Measurements from ENCODE around the gene GABRB1. TPM values are rescaled to one million over a fixed set of nuclear protein-coding genes. Genes with fewer than 3 reads are reported as not detected.

GABRB1 gene
- polyA plus RNA-seq, 2 of the 4 experiments (the other 2 are of a cell fraction): not detected

DNA sequence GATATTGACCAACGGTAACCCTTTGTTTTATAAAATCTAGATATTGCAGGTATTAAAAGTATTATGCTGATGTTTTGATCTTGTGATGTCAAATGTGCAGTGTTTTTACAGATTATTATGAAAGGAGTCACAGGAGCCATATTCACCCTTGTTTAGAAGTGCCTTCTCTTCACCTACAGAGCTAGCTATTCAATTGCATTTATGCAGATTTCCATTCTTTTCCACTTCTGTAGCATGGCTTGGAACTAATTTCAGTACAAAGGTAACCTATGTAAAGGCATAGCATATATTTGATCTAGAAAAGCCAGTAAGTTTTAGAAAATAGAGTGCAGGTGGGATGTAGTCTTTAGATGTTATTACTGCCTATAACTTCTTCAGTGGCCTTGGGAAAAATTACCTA lies 176.2 kb downstream of the GABRB1 start:
- ChIA-PET POLR2A (no interaction called here), CTCF (no interaction called here)
- Histone ChIP-seq H3K4me1 (no peaks in the 10 kb centered on the region), H3K4me3 (no peak overlapping the region), H3K9me3 (no peaks in the 10 kb centered on the region), H3K4me2 (no peak overlapping the region), H3K27ac (no peak overlapping the region)
- WGBS (ENCODE audit: missing lambda C conversion rate): 32% methylated on average over 1 of the region's 1 CpG
- TF ChIP-seq RARB (CRISPR knock-in tag; IDR thresholded peaks at IDR 0.05) (no peak), CEBPB (IDR thresholded peaks at IDR 0.05) (no peak), HEYL (CRISPR knock-in tag; IDR thresholded peaks at IDR 0.05) (no peak), JUN (IDR thresholded peaks at IDR 0.05) (no peak), RAD21 (conservative IDR thresholded peaks at IDR 0.05 in 1 of 2, IDR thresholded peaks at IDR 0.05 in 1 of 2) (no peak), TP53 (CRISPR knock-in tag; IDR thresholded peaks at IDR 0.05) (no peak), POLR2AphosphoS2 (conservative IDR thresholded peaks at IDR 0.05; ENCODE audit: low read length) (no peak), GATA3 (IDR thresholded peaks at IDR 0.05; ENCODE audit: borderline replicate concordance) (no peak), FOSL2 (IDR thresholded peaks at IDR 0.05) (no peak), FOSL2 (CRISPR knock-in tag; IDR thresholded peaks at IDR 0.05) (no peak), NPAS2 (CRISPR knock-in tag; IDR thresholded peaks at IDR 0.05; ENCODE audit: borderline replicate concordance) (no peak), CHD2 (IDR thresholded peaks at IDR 0.05; ENCODE audit: low read length, partially characterized antibody) (no peak), ZSCAN20 (CRISPR knock-in tag; IDR thresholded peaks at IDR 0.05) (no peak)
- TF ChIP-seq, protein P1, sequence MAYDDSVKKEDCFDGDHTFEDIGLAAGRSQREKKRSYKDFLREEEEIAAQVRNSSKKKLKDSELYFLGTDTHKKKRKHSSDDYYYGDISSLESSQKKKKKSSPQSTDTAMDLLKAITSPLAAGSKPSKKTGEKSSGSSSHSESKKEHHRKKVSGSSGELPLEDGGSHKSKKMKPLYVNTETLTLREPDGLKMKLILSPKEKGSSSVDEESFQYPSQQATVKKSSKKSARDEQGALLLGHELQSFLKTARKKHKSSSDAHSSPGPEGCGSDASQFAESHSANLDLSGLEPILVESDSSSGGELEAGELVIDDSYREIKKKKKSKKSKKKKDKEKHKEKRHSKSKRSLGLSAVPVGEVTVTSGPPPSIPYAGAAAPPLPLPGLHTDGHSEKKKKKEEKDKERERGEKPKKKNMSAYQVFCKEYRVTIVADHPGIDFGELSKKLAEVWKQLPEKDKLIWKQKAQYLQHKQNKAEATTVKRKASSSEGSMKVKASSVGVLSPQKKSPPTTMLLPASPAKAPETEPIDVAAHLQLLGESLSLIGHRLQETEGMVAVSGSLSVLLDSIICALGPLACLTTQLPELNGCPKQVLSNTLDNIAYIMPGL (CRISPR knock-in tag; IDR thresholded peaks at IDR 0.05; ENCODE audit: borderline replicate concordance): no peak
- TF ChIP-seq, protein P2, sequence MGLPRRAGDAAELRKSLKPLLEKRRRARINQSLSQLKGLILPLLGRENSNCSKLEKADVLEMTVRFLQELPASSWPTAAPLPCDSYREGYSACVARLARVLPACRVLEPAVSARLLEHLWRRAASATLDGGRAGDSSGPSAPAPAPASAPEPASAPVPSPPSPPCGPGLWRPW (IDR thresholded peaks at IDR 0.05): no peak
- TF ChIP-seq, protein P3, sequence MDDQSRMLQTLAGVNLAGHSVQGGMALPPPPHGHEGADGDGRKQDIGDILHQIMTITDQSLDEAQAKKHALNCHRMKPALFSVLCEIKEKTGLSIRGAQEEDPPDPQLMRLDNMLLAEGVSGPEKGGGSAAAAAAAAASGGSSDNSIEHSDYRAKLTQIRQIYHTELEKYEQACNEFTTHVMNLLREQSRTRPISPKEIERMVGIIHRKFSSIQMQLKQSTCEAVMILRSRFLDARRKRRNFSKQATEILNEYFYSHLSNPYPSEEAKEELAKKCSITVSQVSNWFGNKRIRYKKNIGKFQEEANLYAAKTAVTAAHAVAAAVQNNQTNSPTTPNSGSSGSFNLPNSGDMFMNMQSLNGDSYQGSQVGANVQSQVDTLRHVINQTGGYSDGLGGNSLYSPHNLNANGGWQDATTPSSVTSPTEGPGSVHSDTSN (IDR thresholded peaks at IDR 0.05): no peak
- TF ChIP-seq, protein P4, sequence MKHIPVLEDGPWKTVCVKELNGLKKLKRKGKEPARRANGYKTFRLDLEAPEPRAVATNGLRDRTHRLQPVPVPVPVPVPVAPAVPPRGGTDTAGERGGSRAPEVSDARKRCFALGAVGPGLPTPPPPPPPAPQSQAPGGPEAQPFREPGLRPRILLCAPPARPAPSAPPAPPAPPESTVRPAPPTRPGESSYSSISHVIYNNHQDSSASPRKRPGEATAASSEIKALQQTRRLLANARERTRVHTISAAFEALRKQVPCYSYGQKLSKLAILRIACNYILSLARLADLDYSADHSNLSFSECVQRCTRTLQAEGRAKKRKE (CRISPR knock-in tag; IDR thresholded peaks at IDR 0.05; ENCODE audit: low read depth): no peak
- ATAC-seq (no peak), DNase-seq (ENCODE audit: low read depth in 1 of 2, low spot score in 1 of 2) (no peak), FAIRE-seq (no peak)

DNA sequence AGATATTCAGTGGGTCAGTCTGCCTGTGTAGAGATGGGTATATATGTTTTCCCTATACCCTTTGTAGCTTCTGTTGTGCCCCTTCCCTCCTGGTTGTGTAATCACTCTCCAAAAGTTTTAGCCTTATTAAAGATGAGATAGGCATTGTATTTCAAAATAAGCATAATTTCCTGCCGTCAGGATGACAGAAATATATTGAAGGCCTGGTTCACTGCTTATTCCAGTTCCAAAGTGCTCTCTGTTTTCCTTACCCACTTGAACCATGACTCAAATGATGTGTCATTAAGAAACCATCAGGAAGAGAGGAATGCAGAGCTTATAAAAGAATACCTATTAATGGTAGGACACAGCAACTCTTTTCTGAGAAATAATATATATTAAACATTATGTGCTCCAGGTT lies 178.5 kb downstream of the GABRB1 start:
- no peak for ATAC-seq

DNA sequence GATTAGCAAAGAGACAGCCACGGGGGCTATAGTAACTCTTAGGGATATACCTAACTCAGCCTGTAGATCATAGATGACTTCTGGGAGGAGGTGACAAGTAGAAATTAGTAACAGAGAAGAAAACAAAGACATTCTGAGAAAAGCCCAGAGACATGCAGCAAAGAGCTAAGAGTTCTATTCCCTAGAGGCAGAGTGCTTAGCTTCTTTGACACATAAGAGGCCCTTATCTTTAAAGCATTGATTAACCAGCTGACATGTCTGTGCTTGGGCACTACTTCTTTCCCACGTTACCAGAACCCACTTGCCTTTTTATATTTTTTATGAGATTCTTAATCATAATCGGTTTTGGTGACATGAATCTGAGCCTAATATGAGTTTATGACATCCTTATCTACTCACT lies 179.5 kb downstream of the GABRB1 start:
- FAIRE-seq: no peak

More for the DNA sequence above, 178.5 kb downstream of the GABRB1 start:
- POLR2A ChIA-PET: no interaction called here
- no peaks in the 10 kb centered on the region for H3K4me1 ChIP-seq
- no peaks in the 10 kb centered on the region for H3K9me3 ChIP-seq
- H3K27ac ChIP-seq: no peak overlapping the region
- DNase-seq (ENCODE audit: low read depth in 1 of 2, low spot score in 1 of 2): no peak
- WGBS (ENCODE audit: missing lambda C conversion rate): 0% methylated on average over 1 of the region's 1 CpG
- H3K4me2 ChIP-seq: no peak overlapping the region
- FAIRE-seq: no peak
- CTCF ChIA-PET: no interaction called here
- no peak for TF ChIP-seq RCOR1 (IDR thresholded peaks at IDR 0.05; ENCODE audit: low read depth, low read length)
- no peak overlapping the region for H3K4me3 ChIP-seq

More for the DNA sequence above, 179.5 kb downstream of the GABRB1 start:
- DNase-seq (ENCODE audit: low read depth in 1 of 2, low spot score in 1 of 2): no peak
- ATAC-seq: no peak
- POLR2A ChIA-PET: no interaction called here
- TF ChIP-seq ESRRA (IDR thresholded peaks at IDR 0.05; ENCODE audit: borderline replicate concordance, low read length) (no peak), MAZ (IDR thresholded peaks at IDR 0.05; ENCODE audit: borderline replicate concordance, low read depth, low read length) (no peak), EP300 (IDR thresholded peaks at IDR 0.05) (no peak), CBX8 (IDR thresholded peaks at IDR 0.05) (no peak), NR3C1 (IDR thresholded peaks at IDR 0.05) (no peak)
- TF ChIP-seq, protein P5, sequence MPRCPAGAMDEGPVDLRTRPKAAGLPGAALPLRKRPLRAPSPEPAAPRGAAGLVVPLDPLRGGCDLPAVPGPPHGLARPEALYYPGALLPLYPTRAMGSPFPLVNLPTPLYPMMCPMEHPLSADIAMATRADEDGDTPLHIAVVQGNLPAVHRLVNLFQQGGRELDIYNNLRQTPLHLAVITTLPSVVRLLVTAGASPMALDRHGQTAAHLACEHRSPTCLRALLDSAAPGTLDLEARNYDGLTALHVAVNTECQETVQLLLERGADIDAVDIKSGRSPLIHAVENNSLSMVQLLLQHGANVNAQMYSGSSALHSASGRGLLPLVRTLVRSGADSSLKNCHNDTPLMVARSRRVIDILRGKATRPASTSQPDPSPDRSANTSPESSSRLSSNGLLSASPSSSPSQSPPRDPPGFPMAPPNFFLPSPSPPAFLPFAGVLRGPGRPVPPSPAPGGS (IDR thresholded peaks at IDR 0.05): no peak
- Histone ChIP-seq H3K4me1 (no peaks in the 10 kb centered on the region), H3K4me3 (no peak overlapping the region), H3K27ac (no peak overlapping the region), H3K9me3 (no peaks in the 10 kb centered on the region), H3K4me2 (no peak overlapping the region)
- WGBS (ENCODE audit: missing lambda C conversion rate): 3% methylated on average over 3 of the region's 3 CpGs
- CTCF ChIA-PET: no interaction called here
